ENCODE measurements around the gene URI1.
"Not testable (repeated sequence)": the region's sequence is repeated elsewhere in the genome, so short reads cannot be mapped to it uniquely, and the experiment has no call there.

Gene URI1, protein sequence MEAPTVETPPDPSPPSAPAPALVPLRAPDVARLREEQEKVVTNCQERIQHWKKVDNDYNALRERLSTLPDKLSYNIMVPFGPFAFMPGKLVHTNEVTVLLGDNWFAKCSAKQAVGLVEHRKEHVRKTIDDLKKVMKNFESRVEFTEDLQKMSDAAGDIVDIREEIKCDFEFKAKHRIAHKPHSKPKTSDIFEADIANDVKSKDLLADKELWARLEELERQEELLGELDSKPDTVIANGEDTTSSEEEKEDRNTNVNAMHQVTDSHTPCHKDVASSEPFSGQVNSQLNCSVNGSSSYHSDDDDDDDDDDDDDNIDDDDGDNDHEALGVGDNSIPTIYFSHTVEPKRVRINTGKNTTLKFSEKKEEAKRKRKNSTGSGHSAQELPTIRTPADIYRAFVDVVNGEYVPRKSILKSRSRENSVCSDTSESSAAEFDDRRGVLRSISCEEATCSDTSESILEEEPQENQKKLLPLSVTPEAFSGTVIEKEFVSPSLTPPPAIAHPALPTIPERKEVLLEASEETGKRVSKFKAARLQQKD

GRCh38 chr19:29941828-29942403 lies at the start of gene URI1:
Gene URI1, plus strand, starts transcription at chr19:29942239. Its CDS starts 309 bp downstream, at chr19:29942548.
- DNase-seq (ENCODE audit: low spot score), result peak; percentile 98

DNA sequence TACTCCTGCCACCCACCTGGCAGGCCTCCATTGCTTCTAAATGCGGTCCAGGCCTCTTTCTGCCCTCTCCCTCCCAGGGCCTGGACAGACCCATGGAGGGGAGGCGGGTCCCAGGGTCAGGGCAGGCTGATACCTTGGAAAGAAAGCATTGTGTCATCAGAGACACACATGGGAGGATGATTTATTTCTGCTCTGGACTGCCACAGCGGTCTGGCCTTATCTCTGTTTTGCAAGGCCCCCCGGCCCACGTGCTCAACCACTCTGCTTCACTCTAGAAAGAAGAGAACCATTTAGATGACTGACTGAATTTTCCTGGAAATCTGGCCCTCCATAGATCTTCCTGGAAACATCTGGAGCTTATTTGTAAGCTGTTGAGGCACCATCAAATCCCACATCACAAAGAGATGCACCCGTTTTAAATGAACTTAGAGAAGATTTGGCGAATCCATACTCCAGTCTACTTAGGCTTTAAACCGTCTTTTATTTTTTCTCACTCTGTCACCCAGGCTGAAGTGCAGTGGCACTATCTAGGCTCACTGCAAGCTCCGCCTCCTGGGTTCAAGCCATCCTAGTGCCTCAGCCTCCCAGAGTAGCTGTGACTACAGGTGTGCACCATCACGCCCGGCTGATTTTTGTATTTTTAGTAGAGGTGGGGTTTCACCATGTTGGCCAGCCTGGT lies 48.3 kb upstream of the URI1 start:
- DNase-seq (ENCODE audit: low spot score), result no peak

DNA sequence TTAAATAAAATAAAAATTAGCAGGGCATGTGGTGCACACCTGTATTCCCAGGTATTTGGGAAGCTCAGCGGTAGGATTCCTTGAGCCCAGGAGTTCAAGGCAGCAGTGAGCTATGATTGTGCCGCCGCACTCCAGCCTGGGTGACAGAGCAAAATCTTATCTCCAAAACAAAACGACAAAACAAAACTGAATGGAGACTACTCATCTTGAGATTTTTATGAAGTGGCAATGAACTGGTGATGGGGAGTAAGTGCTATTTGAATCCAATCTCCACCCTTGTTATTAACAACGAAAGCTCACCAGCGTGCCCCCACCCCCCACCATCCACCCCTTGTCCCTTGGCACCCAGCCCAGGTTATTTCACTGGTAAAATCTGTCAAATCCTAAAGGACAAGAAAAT lies 45.2 kb upstream of the URI1 start:
- no peak for DNase-seq (ENCODE audit: low spot score)

DNA sequence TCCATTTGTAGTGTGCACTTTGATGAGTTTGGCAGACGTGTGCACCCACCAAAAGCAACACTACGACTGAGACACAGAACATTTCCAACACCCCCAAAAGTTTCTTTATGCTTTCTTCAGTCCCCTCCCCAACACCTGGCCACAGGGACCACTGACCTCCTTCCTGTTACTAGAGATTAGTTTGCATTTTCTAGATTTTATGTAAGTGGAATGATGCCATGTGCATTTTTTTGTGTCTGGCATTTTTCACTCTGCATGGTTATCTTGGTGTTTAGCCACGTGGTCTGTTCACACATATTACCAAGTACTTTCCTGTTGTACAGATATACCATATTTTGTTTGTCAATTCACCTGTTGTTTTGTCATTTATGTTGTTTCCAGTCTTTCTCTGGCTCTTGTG lies 44.6 kb upstream of the URI1 start:
- no peak for DNase-seq (ENCODE audit: low spot score)

DNA sequence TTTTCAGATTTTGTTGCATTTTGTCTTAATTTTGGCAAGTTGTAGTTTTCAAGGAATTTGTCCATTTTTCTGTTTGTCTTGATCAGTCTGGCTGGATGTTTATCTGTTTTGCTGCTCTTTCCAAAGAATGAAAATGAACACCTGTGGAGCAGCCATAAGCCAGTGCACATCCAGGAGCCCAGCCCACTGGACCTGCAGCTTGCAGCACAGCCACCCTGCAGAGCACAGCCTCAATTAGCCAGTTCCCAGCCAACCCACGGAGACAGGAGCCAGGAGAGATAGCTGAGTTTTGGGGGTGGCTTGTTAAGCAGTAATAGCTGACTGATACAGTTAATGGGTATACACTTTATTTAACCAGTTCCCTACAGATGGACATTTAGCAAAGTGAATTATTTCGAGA lies 38.0 kb upstream of the URI1 start:
- DNase-seq (ENCODE audit: low spot score), result no peak

- DNase-seq (ENCODE audit: low spot score), result no peak
These were observed 32.8 kb upstream of the URI1 start for GRCh38 chr19:29908963-29909944.

DNA sequence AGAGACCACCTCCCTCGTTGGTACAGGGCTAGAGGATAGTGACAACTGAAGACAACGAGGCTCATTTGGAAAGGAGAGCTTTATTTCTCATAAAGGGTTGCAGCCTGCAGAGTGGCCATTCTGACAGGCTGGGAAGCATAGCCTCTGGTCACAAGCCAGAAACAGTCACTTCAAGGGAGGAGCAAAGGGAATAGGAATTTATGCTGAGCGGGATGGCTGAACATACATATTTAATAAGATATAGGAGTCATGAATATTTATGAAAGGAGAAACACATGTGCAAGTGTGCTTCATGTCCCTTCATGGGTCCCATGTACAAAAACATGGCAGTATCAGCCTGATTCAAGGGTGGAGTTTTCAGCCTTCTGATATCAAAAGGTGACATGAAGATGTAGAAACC lies 27.1 kb upstream of the URI1 start:
- DNase-seq (ENCODE audit: low spot score), result no peak

GRCh38 chr19:29915832-29916231 lies 26.2 kb upstream of the URI1 start:
- DNase-seq (ENCODE audit: low spot score), result not testable (repeated sequence)

DNA sequence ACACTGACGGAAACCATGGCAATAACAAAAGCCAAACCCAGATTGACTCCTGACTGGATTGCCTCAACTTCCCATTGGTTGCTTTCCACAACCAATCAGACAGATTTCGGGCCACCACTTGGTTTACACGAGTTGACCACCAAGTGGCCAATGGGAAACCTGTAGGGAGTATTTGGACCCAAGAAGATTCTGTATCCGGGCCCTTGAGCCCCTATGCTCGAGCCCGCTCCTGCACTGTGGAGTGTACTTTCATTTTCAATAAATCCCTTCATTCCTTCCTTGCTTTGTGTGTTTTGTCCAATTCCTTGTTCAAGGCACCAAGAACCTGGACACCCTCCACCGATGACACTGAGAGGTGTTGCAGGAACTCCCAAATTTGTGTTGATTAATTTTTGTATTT lies 24.1 kb upstream of the URI1 start:
- DNase-seq (ENCODE audit: low spot score), result no peak

DNA sequence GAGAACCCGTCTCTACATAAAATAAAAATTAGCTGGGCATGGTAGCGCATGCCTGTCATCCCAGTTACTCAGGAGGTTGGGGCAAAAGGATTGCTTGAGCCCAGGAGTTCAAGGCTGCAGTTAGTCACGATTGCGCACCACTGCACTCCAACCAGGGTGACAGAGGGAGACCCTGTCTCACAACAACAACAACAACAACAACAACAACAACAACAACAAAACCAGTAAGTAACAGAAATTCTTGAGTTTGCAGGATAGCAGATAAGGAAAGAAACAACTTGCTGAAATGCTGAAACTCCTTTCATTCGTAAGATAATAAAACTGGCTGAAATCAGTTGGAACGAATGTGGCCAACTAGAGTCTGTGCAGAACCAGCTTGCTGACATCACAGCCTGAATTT lies 23.1 kb upstream of the URI1 start:
- DNase-seq (ENCODE audit: low spot score), result no peak

DNA sequence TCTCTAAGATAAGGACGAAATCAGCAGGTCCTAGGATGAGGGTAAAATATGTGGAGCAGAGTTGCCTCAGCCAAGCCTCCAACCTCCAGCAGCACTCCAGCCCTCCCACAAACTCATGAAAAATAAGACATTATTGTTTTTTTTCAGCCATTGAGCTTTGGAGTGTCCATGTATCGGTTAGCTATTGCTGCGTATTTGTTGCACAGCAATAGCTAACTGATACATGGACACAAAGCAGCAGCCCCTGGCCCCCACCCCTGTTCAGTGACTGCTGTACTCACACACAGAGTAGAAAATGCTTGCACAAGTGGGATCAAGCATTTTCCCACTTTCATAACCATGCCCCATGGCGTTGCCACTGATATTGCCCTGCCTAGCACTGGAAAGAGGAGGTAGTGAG lies 19.1 kb upstream of the URI1 start:
- no peak for DNase-seq (ENCODE audit: low spot score)

DNA sequence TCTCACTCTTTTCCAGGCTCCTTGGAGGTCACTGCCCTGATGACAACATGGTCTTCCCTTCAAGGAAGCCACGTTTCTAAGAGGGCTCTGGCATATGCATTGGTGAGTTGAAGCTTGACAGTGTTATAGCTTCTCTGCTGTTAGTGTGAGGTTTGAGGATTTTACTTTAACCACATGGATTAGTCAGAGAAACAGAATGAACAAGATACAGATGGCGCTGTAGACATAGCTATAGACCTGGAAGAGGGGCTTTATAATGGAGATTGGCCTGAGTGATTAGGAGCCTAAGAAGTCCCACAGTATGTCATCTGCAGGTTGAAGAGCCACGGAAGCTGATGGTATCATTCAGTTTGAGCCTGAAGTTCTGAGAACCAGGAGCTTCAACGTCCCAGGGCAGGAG lies 18.4 kb upstream of the URI1 start:
- no peak for DNase-seq (ENCODE audit: low spot score)

- DNase-seq (ENCODE audit: low spot score), result no peak
These were observed 16.0 kb upstream of the URI1 start for GRCh38 chr19:29926031-29926430.

DNA sequence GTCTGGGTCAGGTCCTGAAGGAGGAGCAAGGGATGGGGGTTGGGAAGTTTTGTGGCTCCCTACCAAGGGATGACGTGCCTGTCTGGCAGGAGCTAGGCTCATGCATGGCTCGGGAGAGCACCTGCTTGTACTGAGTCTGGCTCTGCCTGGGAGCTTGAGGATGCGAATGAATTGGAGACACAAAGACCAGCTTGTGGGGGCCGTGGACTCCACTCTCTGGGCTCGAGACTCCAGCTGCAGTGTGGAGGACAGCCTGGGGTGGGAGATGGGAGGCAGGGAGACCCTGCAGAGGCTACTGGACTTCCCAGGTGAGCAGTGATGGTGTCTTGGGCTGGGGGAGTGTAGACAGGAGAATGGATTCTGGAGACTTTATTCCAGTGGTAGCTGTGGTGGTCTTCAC lies 15.2 kb upstream of the URI1 start:
- DNase-seq (ENCODE audit: low spot score), result no peak

DNA sequence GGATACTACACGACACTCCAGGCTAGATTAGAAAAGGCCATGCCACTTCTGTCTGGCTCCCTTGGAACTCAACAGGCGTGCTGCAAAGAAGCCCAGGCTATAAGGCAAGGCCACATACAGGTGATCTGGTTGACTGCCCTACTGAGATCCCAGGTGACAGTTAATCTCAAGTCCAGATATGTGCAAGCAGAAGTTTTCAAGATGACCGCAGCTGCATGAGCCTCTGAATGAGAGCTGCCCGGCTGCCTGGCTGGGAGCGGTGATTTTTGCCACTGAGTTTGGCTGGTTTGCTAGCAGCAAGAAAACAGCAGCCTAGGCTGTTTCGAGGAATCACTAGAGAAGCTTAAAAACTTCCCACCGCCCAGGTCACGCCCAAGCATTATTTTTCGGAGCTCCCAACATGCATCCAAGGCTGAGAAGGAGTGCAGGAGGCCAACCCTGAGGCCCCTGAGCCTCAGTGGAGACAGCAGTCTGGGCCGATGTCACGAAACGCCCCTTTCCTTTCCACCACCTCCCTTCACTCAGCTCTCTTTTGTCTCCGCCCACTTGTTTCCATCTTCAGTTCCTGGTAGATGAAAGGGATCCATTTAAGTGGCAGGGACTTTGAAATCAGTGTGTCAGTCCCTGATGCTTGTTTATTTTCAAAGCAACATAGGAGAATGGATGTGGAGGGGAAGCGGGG lies 14.0 kb upstream of the URI1 start:
- DNase-seq (ENCODE audit: low spot score), result no peak

DNA sequence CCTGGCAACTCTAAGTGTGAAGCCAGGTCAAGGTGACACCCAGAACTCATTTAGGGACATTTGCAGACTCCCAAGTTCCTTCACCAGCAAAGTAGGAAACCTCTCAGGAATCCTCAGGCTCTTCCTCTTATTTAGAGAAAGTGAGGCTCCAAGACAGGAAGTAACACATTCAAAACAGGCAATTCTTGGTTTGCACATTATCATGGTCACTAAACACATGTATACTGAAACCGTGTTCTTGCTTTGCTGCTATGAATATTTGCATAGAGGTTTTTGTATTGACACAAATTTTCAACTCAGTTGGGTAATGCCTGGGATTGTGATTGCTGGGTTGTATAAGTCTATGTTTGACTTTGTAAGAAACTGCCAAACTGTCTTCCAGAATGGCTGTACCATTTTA lies 13.2 kb upstream of the URI1 start:
- DNase-seq (ENCODE audit: low spot score), result no peak

GRCh38 chr19:29934257-29934656 lies 7.8 kb upstream of the URI1 start:
- DNase-seq (ENCODE audit: low spot score), result no peak

- no peak for DNase-seq (ENCODE audit: low spot score)
These were observed 7.3 kb upstream of the URI1 start for GRCh38 chr19:29934781-29935180.

DNA sequence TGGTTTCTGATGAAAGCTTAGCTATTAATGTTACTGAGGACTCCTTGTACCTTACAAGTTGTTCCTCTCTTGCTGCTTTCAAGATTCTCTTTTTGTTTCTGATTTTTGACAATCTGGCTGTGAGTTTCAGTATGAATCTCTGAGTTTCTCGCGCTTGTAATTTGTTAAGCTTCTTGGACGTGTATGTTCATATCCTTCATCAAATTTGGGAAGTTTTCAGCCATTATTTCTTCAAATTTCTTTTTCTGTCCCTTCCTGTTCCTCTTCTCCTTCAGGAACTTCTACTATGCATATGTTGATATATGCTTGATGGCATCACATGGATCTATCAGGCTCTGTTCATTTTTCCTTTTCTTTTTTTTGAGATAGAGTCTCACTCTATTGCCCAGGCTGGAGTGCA lies 5.6 kb upstream of the URI1 start:
- DNase-seq (ENCODE audit: low spot score), result no peak

DNA sequence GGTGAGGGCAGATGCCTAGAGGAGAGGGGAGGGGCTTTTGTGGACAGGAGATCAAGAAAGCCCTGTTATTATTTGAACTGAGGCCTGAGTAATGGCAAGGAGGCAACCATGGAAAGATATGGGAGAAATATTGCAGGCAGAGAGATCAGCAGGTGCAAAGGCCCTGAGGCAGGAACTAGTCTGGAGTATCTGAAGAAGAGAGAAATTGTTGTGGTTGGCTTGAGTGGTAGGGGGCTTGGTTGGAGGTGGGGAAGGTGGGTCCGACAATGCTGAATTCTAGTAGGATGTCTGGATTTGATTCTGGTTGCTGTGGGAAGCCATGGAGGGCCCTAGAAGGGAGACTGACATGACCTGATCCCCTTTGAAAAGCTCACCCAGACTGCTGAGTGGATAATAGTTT lies 2.4 kb upstream of the URI1 start:
- no peak for DNase-seq (ENCODE audit: low spot score)

- DNase-seq (ENCODE audit: low spot score), result no peak
These were observed 961 bp upstream of the URI1 start for GRCh38 chr19:29940971-29941585.
